ENCODE results near the gene ARPC1A.
"Not testable (repeated sequence)": the region's sequence is repeated elsewhere in the genome, so short reads cannot be mapped to it uniquely, and the experiment has no call there.

ARPC1A gene

DNA sequence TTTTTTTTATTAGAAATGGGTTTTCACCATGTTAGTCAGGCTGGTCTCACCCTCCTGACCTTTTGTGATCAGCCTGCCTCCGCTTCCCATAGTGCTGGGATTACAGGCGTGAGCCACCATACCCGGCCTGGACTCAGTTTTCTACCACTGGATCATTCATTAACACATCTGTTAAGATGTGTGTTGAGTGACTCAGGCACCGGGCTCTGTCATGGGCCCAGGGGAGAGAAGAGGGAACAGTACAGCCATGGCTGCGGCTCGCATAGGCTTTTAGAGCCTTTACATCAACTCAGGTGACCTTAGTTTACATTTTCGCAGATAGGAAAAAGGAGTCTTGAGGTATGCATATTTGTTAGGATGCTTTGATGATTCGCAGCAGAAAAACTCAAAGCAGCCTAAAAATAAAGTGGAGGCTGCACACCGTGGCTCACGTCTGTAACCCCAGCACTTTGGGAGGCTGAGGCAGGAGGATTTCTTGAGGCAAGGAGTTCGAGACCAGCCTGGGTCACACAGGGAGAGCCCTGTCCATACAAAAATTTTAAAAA, 45.8 kb downstream of the ARPC1A start:
- no peak for DNase-seq (ENCODE audit: low read depth)

DNA sequence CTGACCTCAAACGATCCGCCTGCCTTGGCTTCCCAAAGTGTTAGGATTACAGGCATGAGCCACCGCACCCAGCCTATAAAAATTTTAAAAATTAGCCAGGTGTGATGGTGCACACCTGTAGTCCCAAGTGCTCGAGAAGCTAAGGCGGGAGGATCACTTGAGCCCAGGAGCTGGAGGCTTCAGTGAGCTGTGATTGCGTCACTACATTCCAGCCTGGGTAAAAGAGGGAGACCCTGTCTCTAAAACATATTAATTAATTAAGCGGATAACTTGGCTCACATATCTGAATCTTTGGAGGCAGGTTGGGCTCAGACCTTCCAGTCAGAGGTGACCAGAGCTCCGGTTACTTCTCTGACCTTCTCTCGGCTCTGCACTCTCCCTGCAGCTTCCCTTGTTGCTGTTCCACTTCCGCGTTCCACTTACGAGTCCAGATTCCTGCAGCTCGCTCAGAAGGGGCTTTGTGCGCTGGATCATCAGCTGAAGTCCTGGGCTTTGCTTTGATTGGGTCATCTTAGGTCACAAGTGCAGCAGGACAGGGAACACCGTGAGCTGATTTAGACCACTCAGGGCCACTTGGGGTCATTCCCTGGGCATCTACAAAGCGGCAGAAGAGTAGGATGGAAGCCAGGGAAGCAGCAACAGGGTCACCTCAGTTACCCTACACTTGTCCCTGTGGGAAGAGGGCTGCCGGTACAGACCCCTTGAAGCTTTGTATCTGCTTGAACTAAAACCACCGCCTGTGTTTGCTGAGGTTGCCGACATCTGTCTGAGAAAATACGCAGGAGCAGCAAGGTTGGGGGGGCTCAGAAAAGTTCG, 46.8 kb downstream of the ARPC1A start:
- DNase-seq (ENCODE audit: low read depth), result no peak

DNA sequence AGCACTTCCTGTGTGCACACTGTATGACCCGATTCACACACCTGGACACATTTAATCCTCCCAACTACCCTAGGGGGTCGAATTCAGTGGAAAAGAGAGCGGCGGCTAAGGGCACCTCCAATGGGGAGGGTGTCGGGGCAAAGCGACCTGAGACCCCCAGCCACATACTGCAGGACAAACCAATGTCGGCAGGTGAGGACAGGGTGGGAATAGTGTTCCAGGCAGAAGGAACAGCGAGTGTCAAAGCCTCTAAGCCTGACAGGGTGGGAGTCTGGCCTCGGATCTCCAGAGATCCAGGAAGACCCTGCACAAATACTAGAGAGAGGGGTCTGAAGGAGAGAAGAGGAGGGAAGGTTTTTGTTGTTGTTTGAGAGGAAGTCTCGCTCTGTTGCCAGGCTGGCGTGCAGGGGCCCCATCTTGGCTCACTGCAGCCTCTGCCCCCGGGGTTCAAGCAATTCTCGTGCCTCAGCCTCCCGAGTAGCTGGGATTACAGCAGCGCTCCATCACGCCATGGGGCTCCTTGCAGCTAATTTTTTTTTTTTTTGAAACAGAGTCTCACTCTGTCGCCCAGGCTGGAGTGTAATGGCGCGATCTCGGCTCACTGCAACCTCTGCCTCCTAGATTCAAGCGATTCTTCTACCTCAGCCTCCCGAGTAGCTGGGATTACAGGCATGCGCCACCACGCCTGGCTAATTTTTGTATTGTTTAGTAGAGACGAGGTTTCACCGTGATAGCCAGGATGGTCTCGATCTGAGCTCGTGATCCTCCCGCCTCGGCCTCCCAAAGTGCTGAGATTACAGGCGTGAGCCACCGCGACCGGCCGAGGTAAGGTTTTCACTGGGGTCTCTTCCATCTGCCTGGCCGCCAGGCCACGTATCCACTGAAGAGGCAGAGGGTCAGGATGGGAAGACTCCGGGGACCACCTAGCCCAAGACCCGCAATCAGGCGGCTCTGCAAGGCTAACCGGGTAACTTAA, 47.7 kb downstream of the ARPC1A start:
- no peak for DNase-seq (ENCODE audit: low read depth)

DNA sequence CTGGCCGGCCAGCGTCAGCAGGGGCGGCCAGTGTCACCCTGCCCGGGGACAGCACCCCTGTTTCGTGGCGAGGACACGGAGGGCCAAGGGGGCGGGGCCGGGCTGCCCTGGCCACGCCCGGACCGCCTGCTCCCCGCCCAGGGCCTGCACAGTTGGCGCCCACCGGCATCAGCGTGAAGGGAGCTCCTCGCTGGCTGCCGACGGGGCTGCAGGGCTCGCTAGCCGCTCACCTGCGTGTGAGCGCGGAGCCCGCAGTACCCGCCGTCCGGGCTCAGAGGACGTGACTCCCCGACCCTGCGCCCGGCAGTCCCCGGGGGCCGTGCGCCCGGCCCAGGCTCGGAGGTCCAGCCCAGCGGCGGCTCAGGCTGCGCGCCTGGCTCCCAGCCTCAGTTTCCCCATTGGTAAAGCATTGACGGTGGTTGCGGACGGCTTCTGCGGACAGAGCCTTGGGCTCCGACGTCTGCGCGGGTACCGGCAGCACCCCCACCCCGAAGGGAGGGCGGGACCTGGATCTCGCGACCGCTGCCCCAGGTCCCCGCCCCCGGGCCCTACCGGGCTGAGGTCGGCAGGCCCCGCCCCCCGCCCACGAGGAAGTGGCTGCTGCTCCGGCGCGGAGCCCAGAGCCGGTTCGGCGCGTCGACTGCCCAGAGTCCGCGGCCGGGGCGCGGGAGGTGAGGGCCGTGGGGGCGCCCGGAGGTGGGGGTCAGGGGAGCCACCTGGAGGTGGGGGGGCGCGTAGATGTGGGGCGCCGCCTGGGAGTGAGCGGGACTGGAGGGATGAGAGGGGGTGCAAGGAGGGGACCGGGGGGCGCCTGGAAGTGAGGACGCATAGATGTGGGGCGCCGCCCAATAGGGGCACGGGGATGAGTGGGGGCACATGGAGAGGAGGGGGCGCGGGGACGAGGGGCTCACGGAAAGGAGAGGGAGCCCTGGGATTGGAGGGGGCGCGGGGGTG, 48.7 kb downstream of the ARPC1A start, which contains the start of gene ARPC1B:
Gene ARPC1B (plus strand): TSS at position 620 of the 954 bp plus-strand sequence. CDS start 10,985 bp downstream, outside the sequence.
- DNase-seq (ENCODE audit: low read depth), result no peak

DNA sequence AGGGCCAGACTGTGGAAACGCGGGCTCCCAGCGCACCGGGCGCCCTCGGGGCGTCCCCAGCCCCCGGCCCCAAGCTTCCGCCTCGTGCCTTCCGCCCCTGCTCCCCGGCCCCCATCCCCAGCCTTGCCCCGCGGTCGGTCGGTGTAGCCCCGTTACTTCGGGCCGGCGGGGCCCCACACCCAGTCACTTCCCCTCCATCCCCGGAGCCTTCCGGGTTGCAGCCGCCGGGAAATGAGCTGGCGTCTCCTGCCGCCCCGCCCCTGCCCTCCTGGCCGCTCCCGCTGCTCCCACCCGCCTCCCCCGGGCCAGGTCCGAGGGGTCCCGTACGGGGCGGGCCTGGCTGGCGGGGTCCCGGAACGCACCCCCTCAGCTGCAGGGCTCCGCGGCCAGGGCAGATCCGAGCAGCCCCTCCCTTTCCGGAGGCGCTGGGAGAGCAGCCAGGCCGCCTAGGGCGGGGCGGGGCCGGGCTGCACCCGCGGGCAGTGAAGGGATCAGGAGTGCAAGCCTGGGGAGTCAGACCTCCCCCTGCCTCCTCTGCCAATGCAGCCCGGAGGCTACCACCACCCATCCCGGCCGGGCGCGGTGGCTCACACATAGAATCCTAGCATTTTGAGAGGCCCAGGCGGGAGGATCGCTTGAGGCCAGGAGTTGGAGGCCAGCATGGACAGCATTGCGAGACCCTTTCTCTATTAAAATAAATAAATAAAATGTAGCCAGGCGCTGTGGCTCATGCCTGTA, 49.5 kb downstream of the ARPC1A start:
- DNase-seq (ENCODE audit: low read depth), result peak; percentile 62

DNA sequence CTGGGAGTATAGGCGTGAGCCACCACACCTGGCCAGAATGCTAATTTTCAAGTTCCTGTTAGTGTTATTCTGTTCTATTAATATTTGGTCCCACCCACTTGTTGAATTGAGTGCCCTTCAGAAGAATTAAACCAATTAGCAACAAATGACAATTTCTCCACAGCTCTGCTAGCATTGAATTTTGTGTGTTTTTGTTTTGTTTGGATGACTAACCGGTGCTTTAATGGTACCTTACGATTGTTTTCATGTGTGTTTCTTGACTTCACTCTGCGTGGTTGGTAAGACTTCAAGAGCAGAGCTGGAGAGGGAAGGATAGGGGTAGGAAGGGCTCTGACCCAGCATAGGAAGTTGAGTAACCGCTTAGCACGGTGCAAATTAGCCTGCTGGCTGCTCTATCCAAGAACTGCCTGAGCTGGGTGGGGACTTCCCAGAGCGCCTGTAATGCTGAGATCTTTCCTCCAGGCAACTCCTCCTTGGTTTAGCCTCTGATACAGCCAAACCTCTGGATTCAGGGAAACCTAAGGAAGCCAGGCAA, 53.4 kb downstream of the ARPC1A start:
- DNase-seq (ENCODE audit: low read depth), result peak; percentile 91

DNA sequence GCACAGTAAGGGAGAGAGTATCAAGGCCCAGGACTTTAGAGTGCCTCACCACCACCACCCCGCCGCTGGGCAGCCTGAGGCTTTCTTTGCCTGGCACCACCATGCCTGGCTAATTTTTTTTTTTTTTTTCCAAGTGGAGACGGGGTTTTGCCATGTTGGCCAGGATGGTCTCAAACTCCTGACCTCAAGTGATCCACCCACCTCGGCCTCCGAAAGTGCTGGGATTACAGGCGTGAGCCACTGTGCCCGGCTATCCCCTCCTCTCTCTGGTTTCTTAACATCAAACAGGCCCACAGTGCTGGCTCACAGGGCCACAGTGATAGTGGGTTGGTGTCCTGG, 54.0 kb downstream of the ARPC1A start:
- DNase-seq (ENCODE audit: low read depth), result not testable (repeated sequence)

DNA sequence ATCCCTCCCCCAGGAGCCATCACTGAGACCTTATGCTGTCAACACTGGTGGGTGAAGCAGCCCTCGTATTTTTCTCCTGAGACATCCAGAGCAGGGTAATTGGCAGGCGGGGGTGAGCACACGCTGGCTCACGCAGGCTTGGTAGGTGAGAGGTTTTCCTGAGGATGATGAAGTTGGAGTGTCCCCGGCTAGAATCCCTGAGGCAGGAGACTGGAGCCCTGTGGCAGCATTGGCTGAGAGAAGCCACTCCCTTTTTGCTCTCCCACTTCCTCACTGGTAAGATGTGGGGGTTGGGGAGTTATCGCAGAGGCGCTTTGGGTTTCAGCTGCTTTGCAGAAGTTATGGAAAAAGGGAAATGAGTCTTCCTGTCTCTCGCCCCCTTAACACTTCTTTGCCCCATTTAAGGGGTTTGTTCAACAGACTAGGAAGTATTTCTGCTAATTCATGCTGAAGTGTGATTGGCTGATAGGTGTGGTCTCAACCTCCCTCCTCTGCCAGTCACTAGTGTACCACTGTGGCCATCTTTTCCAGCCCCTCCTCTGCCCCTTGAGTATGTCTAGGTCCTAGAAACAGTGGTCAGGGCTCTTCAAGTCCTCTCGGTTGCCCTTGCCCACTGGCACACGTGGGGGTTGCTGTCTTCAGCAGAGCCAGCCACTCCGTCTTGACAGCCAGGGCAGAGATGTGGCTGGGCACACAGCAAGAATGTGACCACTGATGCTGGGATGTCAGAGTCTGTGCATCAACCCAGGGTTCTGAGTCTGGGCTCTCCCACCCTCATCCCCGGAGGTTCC, 54.5 kb downstream of the ARPC1A start:
- no peak for DNase-seq (ENCODE audit: low read depth)

DNA sequence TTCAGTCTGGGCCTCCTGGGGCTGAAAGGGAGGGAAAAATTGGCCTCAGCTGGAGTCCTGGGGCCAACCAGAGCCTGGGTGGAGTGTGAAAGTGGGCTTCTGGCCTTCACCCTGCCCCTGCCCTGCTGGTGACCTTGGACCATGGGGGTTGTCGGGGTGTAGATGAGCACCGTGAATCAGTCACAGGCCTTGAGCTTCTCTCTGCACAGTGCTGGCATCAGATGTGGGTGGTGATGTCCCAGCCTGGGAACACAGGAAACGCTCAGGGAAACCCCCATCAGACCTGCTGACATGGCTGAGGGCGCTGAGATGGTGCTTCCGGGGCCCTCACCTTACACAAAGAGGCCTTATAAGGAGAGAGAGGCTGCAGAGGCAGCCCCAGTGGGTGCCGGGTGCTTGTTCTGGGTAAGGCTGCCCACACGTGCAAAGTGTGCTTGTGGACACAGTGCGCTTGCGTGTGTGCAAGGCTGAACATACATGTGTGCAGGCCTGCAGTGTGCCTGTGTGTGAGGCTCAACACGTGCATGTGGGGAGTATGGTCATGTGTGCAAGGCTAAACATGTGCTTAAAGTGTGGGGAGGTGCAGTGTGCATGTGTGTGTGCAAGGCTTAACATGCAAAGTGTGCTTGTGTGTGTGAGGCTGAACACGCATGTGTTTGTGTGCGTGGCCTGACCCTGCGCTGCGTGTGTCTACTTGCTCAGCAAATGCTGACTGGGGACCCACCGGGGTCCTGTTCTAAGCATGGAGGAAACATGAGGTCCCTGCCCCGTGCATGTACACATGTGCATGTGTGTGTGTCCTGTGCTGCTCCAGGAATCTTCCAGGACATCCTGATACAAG, 55.3 kb downstream of the ARPC1A start:
- DNase-seq (ENCODE audit: low read depth), result no peak

DNA sequence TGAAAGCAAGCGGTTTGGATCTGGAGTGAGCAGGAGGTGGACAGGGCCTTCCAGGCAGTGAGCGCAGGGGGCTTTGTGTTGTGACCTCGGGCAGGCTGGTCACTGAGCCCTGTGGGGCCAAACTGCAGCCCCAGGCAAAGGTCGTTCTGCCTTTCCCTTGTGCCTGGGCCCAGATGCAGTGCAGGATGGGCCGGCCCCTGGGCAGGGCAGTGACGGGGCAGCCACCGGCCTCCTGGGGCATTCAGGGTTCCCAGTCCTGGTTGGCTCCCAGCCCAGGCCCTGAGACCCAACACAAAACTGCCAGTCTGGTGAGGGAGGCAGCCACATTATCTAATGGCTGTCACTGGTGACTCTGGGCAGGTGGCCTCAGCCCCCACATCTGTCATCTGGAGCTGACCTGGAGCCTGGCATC, 56.0 kb downstream of the ARPC1A start:
- DNase-seq (ENCODE audit: low read depth), result no peak

DNA sequence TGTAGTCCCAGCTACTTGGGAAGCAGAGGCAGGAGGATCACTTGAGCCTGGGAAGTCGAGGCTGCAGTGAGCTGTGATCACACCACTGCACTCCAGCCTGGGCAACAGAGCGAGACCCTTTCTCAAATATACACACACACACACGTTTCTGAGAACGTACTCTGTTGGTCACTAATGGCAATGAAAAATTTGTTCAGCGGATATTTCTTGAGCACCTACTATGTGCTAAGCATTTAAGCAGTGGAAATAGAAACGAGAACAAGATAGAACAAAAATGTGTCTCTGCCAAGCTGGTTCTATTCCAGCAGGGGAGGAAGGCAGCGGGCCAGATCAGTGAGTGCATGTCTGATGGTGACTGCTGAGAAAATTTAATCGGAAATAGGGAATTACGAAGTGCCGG, 57.5 kb downstream of the ARPC1A start:
- DNase-seq (ENCODE audit: low read depth), result no peak

DNA sequence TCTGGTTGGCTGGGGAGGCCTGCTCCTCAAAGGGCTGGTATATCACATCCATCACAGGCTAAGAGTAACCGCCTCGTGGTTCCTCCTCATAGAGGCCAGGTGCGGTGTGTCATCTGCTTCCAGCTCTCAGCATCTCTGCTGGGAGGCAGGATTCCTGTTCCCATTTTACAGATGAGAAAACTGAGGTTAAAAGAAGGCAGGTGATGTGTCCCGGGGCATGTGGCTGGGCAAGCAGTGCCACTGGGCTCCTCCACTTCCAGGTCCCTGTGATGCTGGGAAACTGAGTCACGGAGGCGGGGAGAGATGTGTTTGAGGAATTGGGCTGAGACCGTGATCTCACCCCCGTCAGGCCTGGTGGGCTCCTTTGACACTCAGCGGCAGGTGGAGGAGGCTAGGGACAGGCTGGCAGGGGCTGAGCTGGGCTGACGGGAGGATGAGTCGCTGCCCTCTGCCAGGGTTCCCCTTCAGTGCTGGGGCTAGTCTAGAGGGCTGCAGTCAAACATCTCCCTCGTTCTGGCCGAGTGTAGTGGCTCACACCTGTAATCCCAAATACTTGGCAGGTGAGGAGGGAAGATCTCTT, 58.2 kb downstream of the ARPC1A start:
- DNase-seq (ENCODE audit: low read depth), result no peak

DNA sequence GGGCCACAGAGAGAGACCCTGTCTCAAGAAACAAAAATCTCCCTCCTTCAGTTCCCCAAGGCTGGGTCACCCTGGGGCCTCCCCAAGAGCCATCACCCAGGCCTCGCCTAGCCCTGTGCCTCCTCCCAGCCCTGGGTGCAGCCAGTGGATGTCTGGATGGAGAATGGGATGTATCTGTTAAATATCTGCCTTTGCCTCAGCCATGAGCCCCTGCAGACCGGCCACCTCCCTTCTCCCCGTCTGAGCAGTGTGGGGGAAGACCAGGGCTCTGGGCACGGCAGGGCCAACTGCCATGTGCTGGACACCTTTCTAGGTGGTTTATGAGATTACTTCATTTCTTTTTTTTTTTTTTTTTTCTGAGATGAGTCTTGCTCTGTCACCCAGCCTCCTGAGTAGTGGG, 58.8 kb downstream of the ARPC1A start:
- DNase-seq (ENCODE audit: low read depth), result no peak

DNA sequence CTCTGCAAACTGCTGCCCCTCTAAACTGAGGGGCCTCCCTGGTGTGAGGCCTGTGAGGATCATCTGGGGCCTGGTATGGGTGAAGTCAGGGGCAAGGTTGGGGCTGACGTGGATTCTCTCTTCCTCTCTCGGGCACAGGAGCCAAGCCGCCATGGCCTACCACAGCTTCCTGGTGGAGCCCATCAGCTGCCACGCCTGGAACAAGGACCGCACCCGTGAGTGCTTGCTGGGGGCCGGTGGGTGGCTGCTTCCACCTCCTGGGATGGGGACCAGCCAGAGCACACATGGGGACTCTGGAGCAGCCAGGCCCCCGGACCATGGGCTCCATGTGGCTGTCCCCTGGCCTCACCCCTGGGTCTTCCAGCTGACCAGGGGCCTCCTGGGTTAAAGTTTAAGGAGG, 59.9 kb downstream of the ARPC1A start:
- DNase-seq (ENCODE audit: low read depth), result no peak

DNA sequence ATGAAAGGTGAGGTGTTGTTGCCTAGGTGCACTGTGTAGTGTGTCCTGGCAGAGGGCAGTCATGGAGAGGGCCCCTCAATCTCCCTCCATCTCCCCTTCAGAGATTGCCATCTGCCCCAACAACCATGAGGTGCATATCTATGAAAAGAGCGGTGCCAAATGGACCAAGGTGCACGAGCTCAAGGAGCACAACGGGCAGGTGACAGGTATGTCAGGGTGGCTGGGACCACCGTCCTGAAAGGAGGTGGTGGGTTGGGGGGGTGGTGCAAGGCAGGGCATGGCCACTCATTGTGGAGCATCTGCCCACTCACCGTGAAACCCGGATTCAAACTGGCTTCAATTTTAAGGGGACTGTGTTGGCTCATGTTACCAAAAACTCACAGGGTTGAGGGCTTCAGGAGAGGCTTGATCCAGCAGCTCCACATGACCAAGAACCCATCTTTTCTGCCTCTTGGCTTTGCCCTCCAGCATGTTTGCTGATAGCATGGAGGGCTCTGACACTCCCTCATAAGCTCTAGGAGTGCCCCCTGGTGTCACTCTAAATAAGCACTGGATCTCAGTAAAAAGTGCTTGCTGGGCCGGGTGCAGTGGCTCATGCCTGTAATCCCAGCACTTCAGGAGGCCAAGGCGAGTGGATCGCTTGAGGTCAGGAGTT, 61.0 kb downstream of the ARPC1A start:
- DNase-seq (ENCODE audit: low read depth), result no peak

DNA sequence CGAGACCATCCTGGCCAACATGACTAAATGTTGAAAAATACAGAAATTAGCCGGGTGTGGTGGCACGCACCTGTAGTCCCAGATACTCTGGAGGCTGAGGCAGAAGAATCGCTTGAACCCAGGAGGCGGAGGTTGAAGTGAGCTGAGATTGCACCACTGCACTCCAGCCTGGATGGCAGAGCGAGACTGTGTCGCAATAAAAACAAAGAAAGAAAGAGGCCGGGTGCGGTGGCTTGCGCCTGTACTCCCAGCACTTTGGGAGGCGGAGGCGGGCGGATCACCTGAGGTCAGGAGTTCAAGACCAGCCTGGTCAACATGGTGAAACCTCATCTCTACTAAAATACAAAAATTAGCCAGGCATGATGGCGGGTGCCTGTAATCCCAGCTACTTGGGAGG, 61.5 kb downstream of the ARPC1A start:
- not testable (repeated sequence) for DNase-seq (ENCODE audit: low read depth)

DNA sequence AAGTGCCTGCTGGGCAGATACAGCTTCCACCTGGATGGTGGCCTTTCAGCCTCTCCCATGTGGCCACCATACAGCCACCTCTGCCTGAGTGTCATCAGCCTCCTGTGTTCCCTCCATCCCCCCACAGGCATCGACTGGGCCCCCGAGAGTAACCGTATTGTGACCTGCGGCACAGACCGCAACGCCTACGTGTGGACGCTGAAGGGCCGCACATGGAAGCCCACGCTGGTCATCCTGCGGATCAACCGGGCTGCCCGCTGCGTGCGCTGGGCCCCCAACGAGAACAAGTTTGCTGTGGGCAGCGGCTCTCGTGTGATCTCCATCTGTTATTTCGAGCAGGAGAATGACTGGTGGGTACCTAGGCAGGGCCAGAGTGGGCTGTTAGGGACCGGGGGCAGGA, 62.2 kb downstream of the ARPC1A start:
- no peak for DNase-seq (ENCODE audit: low read depth)

DNA sequence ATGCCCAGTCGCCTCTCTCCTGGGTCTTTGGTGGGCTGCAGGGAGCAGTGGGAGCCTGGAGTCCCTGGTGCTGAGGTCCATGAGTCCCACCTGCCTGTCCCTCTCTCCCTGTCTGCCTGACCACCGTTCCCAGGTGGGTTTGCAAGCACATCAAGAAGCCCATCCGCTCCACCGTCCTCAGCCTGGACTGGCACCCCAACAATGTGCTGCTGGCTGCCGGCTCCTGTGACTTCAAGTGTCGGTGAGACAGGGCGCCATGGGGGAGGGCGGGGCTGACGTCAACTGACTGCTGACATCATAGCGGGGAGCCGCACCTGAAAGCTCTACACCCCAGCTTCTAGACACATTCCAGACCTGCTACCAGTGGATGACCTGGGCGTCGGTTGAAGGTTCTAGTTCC, 64.1 kb downstream of the ARPC1A start:
- no peak for DNase-seq (ENCODE audit: low read depth)
